HepG2 (cell line): ENCODE data around the gene ZCWPW2. TPM values are rescaled to one million over a fixed set of nuclear protein-coding genes. Genes with fewer than 3 reads are reported as not detected.

Experiments used
- CHD4 ChIP-seq: fragments of 200-600 bp; sonication (generic); IDR thresholded peaks from 2 replicates; pipeline ENCODE4 v1.7.0; 2017; ENCODE audit warnings: mild to moderate bottlenecking, low read length, borderline replicate concordance
- CREBL2 ChIP-seq: sonication (generic); formaldehyde crosslinking; IDR thresholded peaks from 2 replicates; pipeline ENCODE4 v1.8.1; 2023; ENCODE audit warnings: missing genetic modification reagents, mild to moderate bottlenecking, borderline replicate concordance
- KDM4B ChIP-seq: sonication (generic); formaldehyde crosslinking; IDR thresholded peaks from 2 replicates; pipeline ENCODE4 v1.4.0; 2020; ENCODE audit warnings: missing genetic modification reagents
- MAFF ChIP-seq: IDR thresholded peaks from 2 replicates; pipeline ENCODE4 v1.6.1; 2011; ENCODE audit warnings: low read depth, low read length, improper control_type of control experiment
- MYNN ChIP-seq: sonication (generic); formaldehyde crosslinking; IDR thresholded peaks from 2 replicates; pipeline ENCODE4 v1.4.0; 2020; ENCODE audit warnings: mild to moderate bottlenecking, low read depth, missing genetic modification reagents
- POGK ChIP-seq: sonication (generic); formaldehyde crosslinking; conservative IDR thresholded peaks from 2 replicates; pipeline ENCODE4 v1.8.0; 2022; ENCODE audit warnings: mild to moderate bottlenecking, moderate library complexity, missing genetic modification reagents
- POLR2A ChIP-seq, 2 experiments: IDR thresholded peaks; 2 replicates each; pipeline ENCODE4 v1.6.1; 2011; ENCODE audit warnings: low read depth in 2 of 2, low read length in 2 of 2, mild to moderate bottlenecking in 1 of 2, moderate library complexity in 1 of 2; ENCODE audit not compliant: insufficient read depth in 1 of 2
- PREB ChIP-seq: sonication (generic); formaldehyde crosslinking; IDR thresholded peaks from 2 replicates; pipeline ENCODE4 v1.4.0; 2020; ENCODE audit warnings: missing genetic modification reagents
- SKI ChIP-seq: fragments of 450-650 bp; IDR thresholded peaks from one replicate; pipeline ENCODE4 v1.6.1; 2018; ENCODE audit warnings: mild to moderate bottlenecking; ENCODE audit not compliant: partially characterized antibody
- ZNF20 ChIP-seq: sonication (generic); formaldehyde crosslinking; IDR thresholded peaks from 2 replicates; pipeline ENCODE4 v1.4.0; 2020; ENCODE audit warnings: mild to moderate bottlenecking, moderate library complexity, missing genetic modification reagents
- ZNF234 ChIP-seq: sonication (generic); formaldehyde crosslinking; conservative IDR thresholded peaks from 2 replicates; pipeline ENCODE4 v1.5.1; 2020; ENCODE audit warnings: mild to moderate bottlenecking, missing genetic modification reagents
- ZNF260 ChIP-seq: sonication (generic); formaldehyde crosslinking; IDR thresholded peaks from 2 replicates; pipeline ENCODE4 v1.4.0; 2020; ENCODE audit warnings: missing genetic modification reagents, low read depth, mild to moderate bottlenecking, borderline replicate concordance
- ZNF317 ChIP-seq: sonication (generic); formaldehyde crosslinking; IDR thresholded peaks from 2 replicates; pipeline ENCODE4 v1.5.0; 2020; ENCODE audit warnings: mild to moderate bottlenecking, missing genetic modification reagents
- ZNF557 ChIP-seq: sonication (generic); formaldehyde crosslinking; IDR thresholded peaks from 2 replicates; pipeline ENCODE4 v1.4.0; 2020; ENCODE audit warnings: missing genetic modification reagents
- ZNF652 ChIP-seq: IDR thresholded peaks from 2 replicates; pipeline ENCODE4 v1.6.1; 2016; ENCODE audit warnings: low read depth, borderline replicate concordance
- ZNF704 ChIP-seq: sonication (generic); formaldehyde crosslinking; IDR thresholded peaks from 2 replicates; pipeline ENCODE4 v1.8.1; 2023; ENCODE audit warnings: mild to moderate bottlenecking, inconsistent platforms, moderate library complexity, missing genetic modification reagents, borderline replicate concordance
- ZNF891 ChIP-seq: sonication (generic); formaldehyde crosslinking; IDR thresholded peaks from 2 replicates; pipeline ENCODE4 v1.5.0; 2020; ENCODE audit warnings: mild to moderate bottlenecking, missing genetic modification reagents
- ZSCAN12 ChIP-seq: sonication (generic); formaldehyde crosslinking; IDR thresholded peaks from 2 replicates; pipeline ENCODE4 v1.9.0; 2021; ENCODE audit warnings: mild to moderate bottlenecking, missing genetic modification reagents
- ZSCAN5A ChIP-seq: sonication (generic); formaldehyde crosslinking; IDR thresholded peaks from 2 replicates; pipeline ENCODE4 v1.8.0; 2022; ENCODE audit warnings: mild to moderate bottlenecking, missing genetic modification reagents, borderline replicate concordance
- ZXDC ChIP-seq: sonication (generic); formaldehyde crosslinking; IDR thresholded peaks from 2 replicates; pipeline ENCODE4 v1.5.0; 2020; ENCODE audit warnings: mild to moderate bottlenecking, missing genetic modification reagents
- polyA plus RNA-seq, 8 experiments: library from polyadenylated mRNA; depleted of rRNA in 3 of 8; stranded (reverse) in 7 of 8; unstranded in 1 of 8; fragments of >200 nt; fragmentation: Illumina TruSeq in 4 of 8; extraction: Trizol in 4 of 8; gene quantifications; 2 replicates each; pipeline versions ENCODE4 v1.2.1 to v1.2.3, GENCODE V29; 2011 to 2016; ENCODE audit warnings: low read depth in 4 of 8, missing spikeins in 1 of 8, mixed read lengths in 1 of 8; ENCODE audit not compliant: insufficient read depth in 1 of 8
- total RNA-seq, 5 experiments: library from RNA; depleted of rRNA; stranded (reverse); fragments of >200 nt; fragmentation: Illumina TruSeq; extraction: Trizol; gene quantifications; 2 replicates each; pipeline ENCODE4 v1.2.3, GENCODE V29; 2016; ENCODE audit warnings: low read depth in 1 of 5

The ZCWPW2 gene
- total and polyA plus RNA-seq, 2 of the 13 experiments (the other 11 are each of a cell fraction or from before 2014, with no cell fraction given): 0.17 to 0.53 TPM

- TF ChIP-seq CREBL2 (no peak; the same call in 1 of the 2 replicates), ZNF704 (CRISPR knock-in tag) (no peak; the same call in 1 of the 2 replicates), SKI (peak; percentile 75), ZSCAN5A (CRISPR knock-in tag) (no peak; the same call in 1 of the 2 replicates), CHD4 (no peak), POLR2A (IDR thresholded peaks at IDR 0.05; ENCODE audit: insufficient read depth in 1 of 2, low read depth in 2 of 2, low read length in 2 of 2) (peak; percentile 73 to 75), ZNF891 (0 out of 2 replicates have a peak, but pooled peaks have one; percentile 60), ZNF652 (no peak), ZNF260 (0 out of 2 replicates have a peak, but pooled peaks have one; percentile 47), ZXDC (CRISPR knock-in tag) (no peak), KDM4B (CRISPR knock-in tag) (peak; percentile 75; the same call in 1 of the 2 replicates), ZNF557 (peak; percentile 71; the same call in 1 of the 2 replicates), POGK (CRISPR knock-in tag) (peak; percentile 57), ZNF317 (CRISPR knock-in tag) (no peak), ZSCAN12 (CRISPR knock-in tag) (0 out of 2 replicates have a peak, but pooled peaks have one; percentile 53), MAFF (no peak), ZNF234 (no peak), ZNF20 (CRISPR knock-in tag) (no peak), PREB (CRISPR knock-in tag) (no peak), MYNN (CRISPR knock-in tag) (no peak; the same call in 1 of the 2 replicates)
Observed at GRCh38 chr3:28348629-28349468, at the start of gene ZCWPW2, which contains the start of gene AZI2 (continued).
